GM12878 (cell line): ENCODE data around the gene PLAC1. TPM values are rescaled to one million over a fixed set of nuclear protein-coding genes. Genes with fewer than 3 reads are reported as not detected.

Experiments used
- ATAC-seq: fragments of 200-7000 bp; cut with Tn5 transposase; 3 replicates; pipeline ENCODE4 v1.9.1; 2020; ENCODE audit warnings: mild to moderate bottlenecking, moderate library complexity
- BruUV-seq: library from RNA; stranded (reverse); fragments of 400-500 nt; replicated peaks from 2 replicates; lab custom pipeline; 2021; lab: Mats Ljungman, UMichigan
- CTCF ChIA-PET: fragments of 300-600 bp; sonication (Branson Sonifier 250); formaldehyde crosslinking; extraction: SDS; loops from one replicate; lab custom pipeline; 2021; ENCODE audit warnings: inconsistent platforms; lab: Yijun Ruan, JAX
- POLR2A ChIA-PET: fragments of 350-600 bp; formaldehyde crosslinking; extraction: SDS; loops from one replicate; lab custom pipeline; 2021; ENCODE audit warnings: inconsistent platforms; lab: Charles Lee
- RAD21 ChIA-PET: fragments of 300-600 bp; sonication (Branson Sonifier 250); formaldehyde crosslinking; loops from one replicate; lab custom pipeline; 2023; ENCODE audit warnings: antibody characterized with exemption; ENCODE audit not compliant: unreplicated experiment; lab: Charles Lee
- SMC1A ChIA-PET: fragments of 300-600 bp; sonication (Branson Sonifier 250); formaldehyde crosslinking; loops from one replicate; lab custom pipeline; 2023; ENCODE audit not compliant: unreplicated experiment, uncharacterized antibody; lab: Charles Lee
- DNase-seq: peaks from one replicate; pipeline ENCODE4 v3.0.0-alpha.2; 2011; ENCODE audit warnings: low read depth, low spot score
- FAIRE-seq: peaks from 3 replicates; lab custom pipeline; 2011; peaks lifted over from hg19 to GRCh38; lab: Jason Lieb, UNC
- H2AFZ ChIP-seq: 2 replicates; pipeline ENCODE4 v1.6.0; 2011; ENCODE audit warnings: low read depth, low read length, control low read depth; ENCODE audit not compliant: control insufficient read depth
- H3K27ac ChIP-seq: 2 replicates; pipeline ENCODE4 v1.5.1; 2011; ENCODE audit warnings: control low read depth; ENCODE audit not compliant: control insufficient read depth, insufficient read depth
- H3K27me3 ChIP-seq, 2 experiments: replicated peaks in 1 of 2; 2 replicates each; pipeline versions ENCODE4 v1.6.0 to v1.6.1; 2011; ENCODE audit warnings: low read length in 1 of 2; ENCODE audit not compliant: control insufficient read depth in 2 of 2, insufficient read depth in 2 of 2
- H3K36me3 ChIP-seq, 2 experiments: 2 replicates each; pipeline ENCODE4 v1.5.1; 2011; ENCODE audit warnings: low read length in 1 of 2; ENCODE audit not compliant: control insufficient read depth in 2 of 2, insufficient read depth in 2 of 2
- H3K4me1 ChIP-seq: 2 replicates; pipeline ENCODE4 v1.6.1; 2011; ENCODE audit warnings: mild to moderate bottlenecking, low read length, moderate library complexity, mixed read lengths; ENCODE audit not compliant: control insufficient read depth, insufficient read depth
- H3K4me2 ChIP-seq: 2 replicates; pipeline ENCODE4 v1.6.0; 2011; ENCODE audit warnings: control low read depth; ENCODE audit not compliant: control insufficient read depth, insufficient read depth
- H3K4me3 ChIP-seq: fragments of 200-600 bp; sonication (generic); 2 replicates; pipeline ENCODE4 v1.5.1; 2016
- H3K79me2 ChIP-seq: 2 replicates; pipeline ENCODE4 v1.6.0; 2011; ENCODE audit warnings: low read length; ENCODE audit not compliant: control insufficient read depth, insufficient read depth
- H3K9ac ChIP-seq: 2 replicates; pipeline ENCODE4 v1.8.0; 2011; ENCODE audit warnings: low read length, control low read depth, mixed read lengths; ENCODE audit not compliant: control insufficient read depth, insufficient read depth
- H3K9me3 ChIP-seq: replicated peaks from 3 replicates; pipeline ENCODE4 v1.5.1; 2011; ENCODE audit warnings: mild to moderate bottlenecking, low read length; ENCODE audit not compliant: control insufficient read depth, insufficient read depth
- H4K20me1 ChIP-seq: 2 replicates; pipeline ENCODE4 v1.6.0; 2011; ENCODE audit not compliant: control insufficient read depth, insufficient read depth
- BMI1 ChIP-seq: fragments of 450-650 bp; IDR thresholded peaks from 2 replicates; pipeline ENCODE4 v1.6.1; 2016; ENCODE audit warnings: mild to moderate bottlenecking, moderate library complexity, borderline replicate concordance
- REST ChIP-seq: IDR thresholded peaks from 2 replicates; pipeline ENCODE4 v1.6.1; 2012; ENCODE audit warnings: mild to moderate bottlenecking, low read depth, low read length
- WGBS: methylation state at CpG from one replicate; pipeline ENCODE4 v1.1.6; 2016; ENCODE audit warnings: low lambda C conversion rate; ENCODE audit not compliant: insufficient replicate concordance, insufficient coverage; ENCODE audit errors: missing lambda C conversion rate; 5-methylcytosine and 5-hydroxymethylcytosine counted together
- in situ Hi-C: fragments of 300-500 bp; cut with MboI; formaldehyde crosslinking; loops from 9 replicates; pipeline ENCODE4 v1.14.3; 2018; ENCODE audit warnings: mixed read lengths
- intact Hi-C: fragments of 100-400 bp; cut with micrococcal nuclease; formaldehyde crosslinking; loops from one replicate; pipeline ENCODE4 v1.14.2; 2022; ENCODE audit not compliant: unreplicated experiment
- polyA plus RNA-seq, 11 experiments: library from polyadenylated mRNA; depleted of rRNA in 4 of 11; unstranded in 6 of 11; stranded (reverse) in 5 of 11; fragments of >200 nt; fragmentation: Nextera tagmentation in 4 of 11; fragmentation: Illumina TruSeq in 1 of 11; extraction: Ambion mirVana in 4 of 11; extraction: Trizol in 1 of 11; gene quantifications; 1 replicate in 1 of 11; 2 replicates in 10 of 11; pipeline versions ENCODE4 v1.2.1 to v1.2.3, GENCODE V29; 2011 to 2016; ENCODE audit warnings: inconsistent platforms in 2 of 11, missing spikeins in 2 of 11, low read depth in 1 of 11
- total RNA-seq, 4 experiments: library from RNA; depleted of rRNA in 3 of 4; stranded (reverse); fragments of >200 nt in 3 of 4; fragmentation: Illumina TruSeq in 1 of 4; extraction: Trizol in 1 of 4; gene quantifications; 2 replicates each; pipeline versions ENCODE4 v1.2.1 to v1.2.3, GENCODE V29; 2013 to 2021

PLAC1 gene
- total and polyA plus RNA-seq, 10 of the 15 experiments (the other 5 are each of a cell fraction or from before 2014, with no cell fraction given): 0.05 to 0.42 (median 0.17) TPM; not detected in 5

DNA sequence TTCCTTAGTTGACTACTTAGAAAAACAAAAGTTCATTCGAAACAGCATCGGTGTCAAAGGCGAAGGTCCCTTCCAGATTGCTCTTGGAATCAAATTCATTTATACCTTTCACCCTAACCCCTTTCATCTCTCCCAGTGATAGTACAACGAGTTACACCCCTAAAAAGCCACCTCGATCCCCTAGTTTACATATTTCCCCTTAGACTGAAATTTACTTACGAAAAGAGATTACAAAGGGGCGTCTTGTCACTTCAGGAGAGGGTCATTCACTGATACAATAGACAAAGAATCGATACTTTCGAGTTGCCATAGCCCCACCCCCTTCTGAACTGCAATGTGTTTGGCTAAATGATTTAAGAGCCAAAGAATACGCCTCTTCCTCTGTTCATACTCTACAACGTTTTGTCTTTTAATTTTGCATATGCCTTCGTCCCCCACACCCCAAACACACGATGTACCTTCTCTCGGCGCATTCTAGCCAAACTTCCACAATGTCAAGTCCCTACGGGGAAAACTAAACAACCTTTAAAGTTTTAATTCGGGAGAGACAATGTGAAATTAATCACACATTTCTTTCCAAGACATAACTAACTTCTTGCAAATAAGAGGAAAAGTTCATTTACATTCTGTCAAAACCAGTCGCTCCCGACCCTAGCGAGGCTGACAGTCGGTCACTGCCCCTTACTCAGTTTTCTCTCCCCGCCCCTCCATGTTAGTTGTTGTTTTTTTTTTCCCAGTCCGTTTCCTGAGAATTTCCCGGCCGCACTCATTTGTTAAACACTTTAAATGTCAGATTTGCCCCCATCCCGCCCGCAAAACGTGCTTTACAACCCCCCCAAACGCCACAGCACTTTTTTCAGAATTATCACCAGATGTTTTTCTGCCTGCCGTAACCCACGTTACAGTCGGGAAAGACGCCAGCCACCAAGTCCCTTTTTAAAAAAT, 109.7 kb downstream of the PLAC1 start:
- in situ Hi-C loops: no loop called here
- no peak for FAIRE-seq
- 25% methylated on average over 33 of the region's 33 CpGs for WGBS

More for the DNA sequence above, 109.7 kb downstream of the PLAC1 start:
- SMC1A ChIA-PET: no interaction called here
- ATAC-seq (peak; percentile 37), DNase-seq (no peak)
- H2AFZ ChIP-seq: peak overlapping the region; percentile 7; the same call in 1 of the 2 replicates
- peaks cover 3% of the 10 kb centered on the region; the same call in 1 of the 2 replicates for H3K4me1 ChIP-seq
- no peaks in the 10 kb centered on the region for H4K20me1 ChIP-seq
- peak overlapping the region; percentile 34 for H3K9ac ChIP-seq
- RAD21 ChIA-PET: no interaction called here
- POLR2A ChIA-PET: no interaction called here
- H3K4me2 ChIP-seq: peak overlapping the region; percentile 40
- intact Hi-C loops: no loop called here
- H3K9me3 ChIP-seq: no peaks in the 10 kb centered on the region; the same call in 1 of the 3 replicates
- CTCF ChIA-PET: no interaction called here
- H3K4me3 ChIP-seq: peak overlapping the region; percentile 59
- H3K27ac ChIP-seq: no peak overlapping the region
- H3K36me3 ChIP-seq: no peaks in the 10 kb centered on the region
- TF ChIP-seq BMI1 (peak; percentile 99), REST (no peak)
- H3K79me2 ChIP-seq: no peaks in the 10 kb centered on the region
- peaks cover 2 to 8% of the 10 kb centered on the region in 2 experiments; a peak in 3 of 4 replicates for H3K27me3 ChIP-seq
- BruUV-seq: no TSS peak
